T-helper 1 cell treated with Interleukin-12 subunit alpha and Interleukin-12 subunit beta and Interleukin-4 antibody, amounts not matched to agents 30 μg/mL and 1 μg/mL, for 36 hours (primary cell): Measurements from ENCODE around the gene ZBTB4.

ENCODE experiments used
- H3K27ac Mint-ChIP-seq: one replicate; pipeline ENCODE4 v1.8.0; 2021; ENCODE audit warnings: mild to moderate bottlenecking, mixed read lengths
- H3K27me3 Mint-ChIP-seq: one replicate; pipeline ENCODE4 v1.8.0; 2021; ENCODE audit warnings: low read depth, mixed read lengths
- H3K36me3 Mint-ChIP-seq: one replicate; pipeline ENCODE4 v1.8.0; 2021; ENCODE audit warnings: low read depth, mixed read lengths
- H3K4me1 Mint-ChIP-seq: one replicate; pipeline ENCODE4 v1.8.0; 2021; ENCODE audit warnings: low read depth, mixed read lengths
- H3K4me3 Mint-ChIP-seq: one replicate; pipeline ENCODE4 v1.8.0; 2021; ENCODE audit warnings: mild to moderate bottlenecking, moderate library complexity, mixed read lengths
- H3K9me3 Mint-ChIP-seq: one replicate; pipeline ENCODE4 v1.8.0; 2021; ENCODE audit warnings: mixed read lengths

Gene ZBTB4

DNA sequence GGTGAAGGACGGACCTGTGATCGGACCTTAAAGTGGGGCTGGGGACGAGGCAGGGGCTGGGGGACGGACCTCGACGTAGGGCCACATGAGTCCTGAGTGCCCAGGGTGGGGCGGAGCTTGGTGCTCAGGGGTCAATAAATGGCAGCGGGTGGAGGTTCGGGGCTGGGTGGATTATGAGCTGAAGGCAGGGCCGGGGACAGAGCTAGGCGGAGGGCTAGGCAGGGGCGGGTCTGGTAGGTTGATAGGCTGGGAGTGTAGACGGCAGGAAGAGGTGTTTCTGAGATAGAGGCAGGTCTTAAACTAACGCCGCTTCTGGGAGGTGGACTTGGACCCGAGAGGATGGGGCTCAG is 33.8 kb downstream of the ZBTB4 start:
- Mint-ChIP-seq H3K9me3 (no peaks in the 10 kb centered on the region), H3K36me3 (peaks cover 30% of the 10 kb centered on the region), H3K27ac (peak overlapping the region; percentile 14), H3K4me1 (peaks cover 28% of the 10 kb centered on the region), H3K27me3 (peaks cover 33% of the 10 kb centered on the region), H3K4me3 (peak overlapping the region; percentile 80)

GRCh38 chr17:7444682-7445618 is 34.5 kb downstream of the ZBTB4 start, which contains the start of gene CHRNB1:
Gene CHRNB1 (plus strand): TSS chr17:7445061. CDS start chr17:7445128, 67 bp downstream.
- Mint-ChIP-seq H3K27ac (peak within 1 kb of the TSS; percentile 14), H3K27me3 (peaks cover 33% of the 10 kb centered on the region), H3K9me3 (no peaks in the 10 kb centered on the region), H3K4me1 (peaks cover 33% of the 10 kb centered on the region), H3K36me3 (peaks cover 28% of the 10 kb centered on the region), H3K4me3 (peak within 1 kb of the TSS; percentile 80)

GRCh38 chr17:7443499-7444485 is 35.6 kb downstream of the ZBTB4 start:
- no peak overlapping the region for H3K27ac Mint-ChIP-seq
- peaks cover 28% of the 10 kb centered on the region for H3K36me3 Mint-ChIP-seq
- H3K9me3 Mint-ChIP-seq, result no peaks in the 10 kb centered on the region
- peaks cover 38% of the 10 kb centered on the region for H3K4me1 Mint-ChIP-seq
- H3K27me3 Mint-ChIP-seq, result peaks cover 37% of the 10 kb centered on the region
- no peak overlapping the region for H3K4me3 Mint-ChIP-seq

GRCh38 chr17:7442142-7442541 is 37.3 kb downstream of the ZBTB4 start:
- no peaks in the 10 kb centered on the region for H3K9me3 Mint-ChIP-seq
- H3K36me3 Mint-ChIP-seq, result peaks cover 28% of the 10 kb centered on the region
- no peak overlapping the region for H3K27ac Mint-ChIP-seq
- peaks cover 32% of the 10 kb centered on the region for H3K27me3 Mint-ChIP-seq
- peaks cover 44% of the 10 kb centered on the region for H3K4me1 Mint-ChIP-seq
- peak overlapping the region; percentile 57 for H3K4me3 Mint-ChIP-seq

- Mint-ChIP-seq H3K36me3 (peaks cover 26% of the 10 kb centered on the region), H3K9me3 (no peaks in the 10 kb centered on the region), H3K4me1 (peaks cover 43% of the 10 kb centered on the region), H3K27ac (no peak overlapping the region), H3K4me3 (no peak overlapping the region), H3K27me3 (peaks cover 29% of the 10 kb centered on the region)
These were observed 38.2 kb downstream of the ZBTB4 start for GRCh38 chr17:7441266-7441665.

DNA sequence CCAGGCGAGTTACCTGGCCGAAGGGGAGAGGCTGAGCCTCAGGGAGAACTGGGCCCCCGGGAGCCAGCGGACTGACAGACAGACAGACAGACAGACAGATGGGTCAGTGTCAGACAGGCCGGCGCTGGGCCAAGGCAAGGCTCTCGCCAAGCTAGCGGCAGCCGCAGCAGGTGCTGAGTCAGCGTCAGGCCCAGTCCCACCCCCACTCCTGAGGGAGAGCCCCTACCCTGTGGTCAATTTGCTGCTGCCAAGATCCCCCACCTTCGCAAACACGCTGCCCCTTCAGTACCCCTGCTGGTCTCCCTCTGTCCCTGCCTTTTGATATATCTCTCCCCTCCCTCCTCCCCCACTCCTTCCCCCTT is 38.6 kb downstream of the ZBTB4 start:
- H3K27me3 Mint-ChIP-seq, result peaks cover 26% of the 10 kb centered on the region
- no peaks in the 10 kb centered on the region for H3K9me3 Mint-ChIP-seq
- peaks cover 45% of the 10 kb centered on the region for H3K4me1 Mint-ChIP-seq

DNA sequence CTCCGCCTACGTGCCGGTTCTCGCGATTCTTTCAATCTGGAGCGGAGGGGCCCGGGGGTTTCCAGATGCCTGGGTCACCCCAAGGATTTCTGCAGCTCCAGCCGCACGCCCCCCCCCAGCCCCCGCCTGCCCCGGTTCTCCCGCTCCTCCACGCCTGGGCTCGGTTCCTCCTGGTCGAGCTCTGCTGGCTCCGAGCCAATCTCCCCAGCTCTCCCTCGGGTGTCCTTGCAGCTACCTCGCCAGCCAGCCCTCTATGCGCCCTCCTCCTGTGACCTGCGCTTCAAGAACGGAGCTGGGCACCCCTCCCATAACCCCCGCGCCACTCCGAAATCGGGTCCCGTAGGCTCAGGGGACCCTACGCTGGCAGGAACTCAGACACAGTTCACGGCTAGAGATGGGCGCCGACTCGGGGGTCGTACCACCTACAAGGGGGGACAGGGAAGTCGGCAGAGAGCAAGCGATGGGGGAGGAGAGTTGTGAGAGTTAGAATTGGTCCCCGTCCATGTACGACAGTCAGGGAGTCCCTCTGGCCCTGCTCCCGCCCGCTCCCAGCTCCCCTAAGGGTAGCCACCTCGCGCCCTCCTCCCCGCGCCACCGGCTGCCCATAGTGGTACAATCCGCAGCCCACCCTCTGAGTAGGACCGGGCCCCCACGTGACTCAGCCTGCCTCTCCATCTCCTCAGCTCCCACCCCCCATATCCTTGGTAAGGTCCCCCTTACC is 39.2 kb downstream of the ZBTB4 start:
- peak overlapping the region; percentile 82 for H3K4me3 Mint-ChIP-seq
- H3K4me1 Mint-ChIP-seq, result peaks cover 42% of the 10 kb centered on the region
- peak overlapping the region; percentile 73 for H3K27ac Mint-ChIP-seq
- H3K36me3 Mint-ChIP-seq, result peaks cover 20% of the 10 kb centered on the region
- H3K27me3 Mint-ChIP-seq, result peaks cover 21% of the 10 kb centered on the region
- H3K9me3 Mint-ChIP-seq, result no peaks in the 10 kb centered on the region

More for the DNA sequence above, 38.6 kb downstream of the ZBTB4 start:
- Mint-ChIP-seq H3K4me3 (peak overlapping the region; percentile 82), H3K36me3 (peaks cover 24% of the 10 kb centered on the region), H3K27ac (no peak overlapping the region)

- Mint-ChIP-seq H3K4me3 (peak within 1 kb of the TSS; percentile 88), H3K36me3 (peaks cover 20% of the 10 kb centered on the region), H3K9me3 (no peaks in the 10 kb centered on the region), H3K27me3 (peaks cover 19% of the 10 kb centered on the region), H3K4me1 (peaks cover 43% of the 10 kb centered on the region), H3K27ac (peak within 1 kb of the TSS; percentile 83)
These were observed 39.8 kb downstream of the ZBTB4 start, which contains the start of gene FGF11 for GRCh38 chr17:7439462-7440112. Gene FGF11 (plus strand): TSS chr17:7439512. CDS start chr17:7439621, 109 bp downstream.

GRCh38 chr17:7438656-7439460 is 40.6 kb downstream of the ZBTB4 start:
- Mint-ChIP-seq H3K27ac (peak overlapping the region; percentile 83), H3K4me3 (peak overlapping the region; percentile 88), H3K9me3 (no peaks in the 10 kb centered on the region), H3K4me1 (peaks cover 38% of the 10 kb centered on the region), H3K27me3 (peaks cover 13% of the 10 kb centered on the region), H3K36me3 (peaks cover 18% of the 10 kb centered on the region)

- peaks cover 12% of the 10 kb centered on the region for H3K27me3 Mint-ChIP-seq
- peak overlapping the region; percentile 88 for H3K4me3 Mint-ChIP-seq
- peak overlapping the region; percentile 93 for H3K27ac Mint-ChIP-seq
- H3K36me3 Mint-ChIP-seq, result peaks cover 11% of the 10 kb centered on the region
- H3K9me3 Mint-ChIP-seq, result no peaks in the 10 kb centered on the region
- H3K4me1 Mint-ChIP-seq, result peaks cover 37% of the 10 kb centered on the region
These were observed 41.3 kb downstream of the ZBTB4 start for GRCh38 chr17:7437950-7438614.

DNA sequence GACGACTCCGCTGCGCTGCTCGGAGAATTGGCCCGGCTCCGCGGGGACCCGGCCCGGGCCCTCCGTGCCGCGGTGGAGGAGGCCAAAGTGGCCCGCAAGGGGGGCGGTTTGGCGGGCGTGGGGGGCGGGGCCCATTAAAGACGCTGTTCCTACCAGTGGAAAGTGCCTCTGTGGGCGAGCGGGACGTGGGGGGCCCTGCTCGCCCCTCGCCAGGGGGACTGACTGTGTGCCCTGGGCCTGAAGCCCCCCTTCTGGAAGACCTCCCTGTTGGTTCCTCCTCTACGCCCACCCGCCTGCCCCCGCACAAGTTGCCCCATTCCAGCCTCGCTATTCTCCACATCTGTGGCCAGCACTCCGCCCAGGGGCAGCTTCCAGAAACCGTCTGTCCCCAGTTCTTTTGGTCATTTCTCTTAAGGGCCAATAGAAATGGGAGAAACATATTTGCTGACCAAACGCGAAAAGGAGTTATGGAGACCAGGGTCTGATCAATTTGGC is 42.0 kb downstream of the ZBTB4 start:
- Mint-ChIP-seq H3K27me3 (peaks cover 10% of the 10 kb centered on the region), H3K4me3 (peak overlapping the region; percentile 88), H3K27ac (peak overlapping the region; percentile 93), H3K36me3 (peaks cover 9% of the 10 kb centered on the region), H3K9me3 (no peaks in the 10 kb centered on the region), H3K4me1 (peaks cover 37% of the 10 kb centered on the region)

- H3K4me1 Mint-ChIP-seq, result peaks cover 37% of the 10 kb centered on the region
- H3K36me3 Mint-ChIP-seq, result peaks cover 8% of the 10 kb centered on the region
- peaks cover 8% of the 10 kb centered on the region for H3K27me3 Mint-ChIP-seq
- peak overlapping the region; percentile 97 for H3K27ac Mint-ChIP-seq
- no peaks in the 10 kb centered on the region for H3K9me3 Mint-ChIP-seq
- peak overlapping the region; percentile 92 for H3K4me3 Mint-ChIP-seq
These were observed 42.7 kb downstream of the ZBTB4 start for GRCh38 chr17:7436556-7437368.
